ENCODE measurements around the gene ACAP3.

Gene ACAP3

GRCh38 chr1:1313500-1314236 is 5.9 kb upstream of the ACAP3 start:
- no peak for DNase-seq

GRCh38 chr1:1312450-1313314 is 5.0 kb upstream of the ACAP3 start:
- no peak for DNase-seq

GRCh38 chr1:1311107-1312104 is 3.7 kb upstream of the ACAP3 start:
- no peak for DNase-seq

- DNase-seq: no peak
These were observed 2.8 kb upstream of the ACAP3 start for GRCh38 chr1:1310476-1311053.

DNA sequence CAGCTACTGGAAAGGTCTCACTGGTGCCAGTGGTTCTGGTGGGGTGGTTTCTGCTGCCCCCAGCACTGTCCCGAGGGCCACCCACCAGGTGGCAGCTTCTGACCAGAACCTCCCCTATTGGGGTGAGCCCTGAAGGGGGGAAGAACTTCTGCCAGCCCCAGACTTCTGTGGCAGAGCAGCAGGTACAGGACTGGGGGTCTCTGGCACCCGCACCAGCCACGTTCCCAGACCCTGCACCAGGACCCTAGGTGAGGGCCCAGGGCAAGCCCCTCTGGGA is 2.3 kb upstream of the ACAP3 start:
- DNase-seq: no peak

DNA sequence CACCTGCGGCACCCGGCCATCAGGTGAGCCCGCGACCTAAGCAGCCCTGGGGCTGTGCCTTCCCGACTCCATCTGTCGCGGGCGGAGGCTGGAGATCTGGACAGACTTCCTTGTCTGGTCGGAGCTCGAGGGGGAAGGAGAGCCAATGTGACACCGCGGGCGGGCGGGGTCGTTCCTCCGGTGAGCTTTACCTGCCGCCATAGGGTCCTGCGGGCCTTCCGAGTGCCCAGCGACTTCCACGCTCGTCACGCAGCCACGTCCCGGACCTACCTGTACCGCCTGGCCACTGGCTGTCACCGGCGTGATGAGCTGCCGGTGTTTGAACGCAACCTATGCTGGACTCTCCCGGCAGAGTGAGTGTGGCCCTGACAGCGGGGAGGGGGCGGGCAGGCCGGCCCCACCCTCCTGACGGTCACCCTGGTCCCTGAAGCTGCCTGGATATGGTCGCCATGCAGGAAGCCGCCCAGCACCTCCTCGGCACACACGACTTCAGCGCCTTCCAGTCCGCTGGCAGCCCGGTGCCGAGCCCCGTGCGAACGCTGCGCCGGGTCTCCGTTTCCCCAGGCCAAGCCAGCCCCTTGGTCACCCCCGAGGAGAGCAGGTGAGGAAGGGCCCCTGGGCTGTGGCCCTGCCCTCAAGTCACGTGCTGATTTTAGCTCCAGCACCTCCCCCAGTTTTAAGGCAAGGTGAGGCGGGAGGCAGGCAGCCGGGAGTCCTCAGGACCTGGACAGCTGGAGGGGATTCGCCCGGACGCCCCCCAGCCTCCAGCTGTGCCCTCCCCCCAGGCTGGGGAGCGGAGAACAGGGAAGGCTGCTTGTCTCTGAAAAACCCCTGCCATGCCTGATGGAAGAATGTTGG is 1.8 kb upstream of the ACAP3 start:
- no peak for DNase-seq

DNA sequence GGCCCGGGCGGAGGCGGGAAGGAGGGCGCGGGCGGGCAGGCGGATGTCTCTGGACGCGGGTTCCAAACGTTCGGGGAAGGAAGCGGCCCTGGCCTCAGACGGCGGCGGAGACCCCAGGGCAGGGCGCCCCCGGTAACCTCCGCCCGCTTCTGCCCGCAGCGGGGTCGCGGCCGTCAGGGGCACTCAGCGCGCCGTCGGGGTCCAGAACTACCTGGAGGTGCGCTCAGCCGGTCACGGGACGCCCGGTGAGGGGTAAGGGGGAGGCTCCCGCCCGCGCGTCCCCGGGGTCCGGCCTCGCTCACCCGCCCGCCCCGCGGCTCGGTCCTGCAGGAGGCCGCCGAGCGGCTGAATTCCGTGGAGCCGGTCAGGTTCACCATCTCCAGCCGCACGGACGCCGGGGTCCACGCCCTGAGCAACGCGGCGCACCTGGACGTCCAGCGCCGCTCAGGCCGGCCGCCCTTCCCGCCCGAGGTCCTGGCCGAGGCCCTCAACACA is 1.1 kb upstream of the ACAP3 start:
- no peak for DNase-seq

DNA sequence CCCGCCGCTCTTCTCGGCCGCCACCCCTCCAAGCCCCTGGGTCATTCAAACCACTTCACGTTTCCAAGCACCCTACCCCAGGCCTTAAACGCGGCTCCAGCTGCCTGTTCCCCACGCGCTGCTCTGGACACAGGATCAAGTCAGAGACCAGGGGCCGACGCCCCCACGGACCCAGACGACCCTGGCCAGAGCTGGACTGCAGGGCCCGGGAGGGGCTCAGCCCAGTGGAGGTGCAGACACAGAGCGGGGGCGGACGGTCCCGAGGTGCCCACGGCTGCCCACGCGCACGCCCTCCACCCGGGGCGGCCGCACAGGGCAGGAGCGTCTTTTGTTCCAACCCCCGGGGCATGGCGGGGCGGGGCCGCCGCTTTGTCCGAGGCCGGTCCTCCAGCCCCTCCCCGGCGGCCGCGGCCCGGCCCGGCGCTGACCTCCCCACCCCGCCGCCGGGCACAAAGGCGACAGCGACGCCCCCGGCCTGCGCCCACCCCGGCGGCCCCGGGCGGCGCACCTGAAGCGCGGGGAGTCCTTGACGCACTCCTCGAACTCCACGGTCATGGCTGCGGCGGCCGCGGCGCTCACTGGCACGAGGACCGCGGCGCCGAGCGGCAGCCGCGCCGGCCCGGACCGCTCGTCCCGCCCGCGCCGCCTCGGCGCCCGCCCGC is 338 bp downstream of the ACAP3 start:
- DNase-seq: no peak

DNA sequence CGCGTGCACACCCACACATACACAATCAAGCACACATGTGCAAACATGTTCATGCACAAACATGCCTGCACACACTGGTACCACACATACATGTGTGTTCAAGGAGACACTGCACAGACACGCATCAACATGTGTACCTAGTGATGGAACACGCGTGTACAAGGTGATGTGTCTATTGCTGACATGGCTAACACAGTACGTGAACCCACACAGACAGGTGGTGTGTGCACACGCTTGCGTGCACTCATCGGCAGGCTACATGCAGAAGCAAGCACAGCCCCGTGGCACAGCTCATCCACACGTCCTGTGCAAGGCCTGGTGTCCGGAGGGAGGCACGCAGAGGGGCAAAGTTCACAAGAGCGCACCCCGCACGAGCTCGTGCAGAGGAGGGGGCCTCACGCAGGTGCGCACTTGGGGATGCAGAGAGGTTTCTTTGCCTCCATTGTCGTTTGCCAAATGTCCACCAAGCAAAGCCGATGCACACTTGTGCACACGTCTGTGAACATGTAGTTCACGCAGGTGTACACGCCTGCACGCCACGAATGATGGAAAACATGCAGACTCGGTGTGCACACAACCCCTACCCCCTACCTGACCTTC is 969 bp downstream of the ACAP3 start:
- no peak for DNase-seq

DNA sequence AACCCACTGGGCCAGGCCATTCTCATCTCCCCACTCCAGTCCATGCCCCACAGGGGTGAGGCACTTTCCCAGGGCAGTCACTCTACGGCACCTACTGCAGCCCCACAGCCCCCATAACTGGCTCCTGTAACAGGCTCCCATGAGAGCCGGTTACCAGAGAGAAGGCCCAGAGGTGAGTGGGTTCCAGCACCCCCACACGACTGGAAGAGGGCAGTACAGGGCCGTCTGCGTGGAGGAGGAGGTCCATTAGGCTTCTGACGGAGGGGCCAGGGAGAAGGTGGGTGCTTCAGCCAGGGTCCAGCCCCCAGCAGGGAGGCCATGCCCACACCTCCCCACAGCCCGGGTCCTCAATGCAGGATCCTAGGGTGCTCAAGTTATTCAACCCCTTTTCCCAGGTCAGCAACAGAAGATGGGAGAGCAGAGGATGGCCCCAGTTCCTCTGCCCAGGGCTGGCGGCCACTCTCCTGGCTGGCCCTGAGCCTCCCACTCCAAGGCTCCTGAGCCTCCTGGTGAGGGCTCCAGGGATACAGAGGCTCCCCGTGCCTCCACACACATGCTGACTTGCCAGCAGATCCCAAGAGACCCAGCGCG is 1.6 kb downstream of the ACAP3 start:
- no peak for DNase-seq

DNA sequence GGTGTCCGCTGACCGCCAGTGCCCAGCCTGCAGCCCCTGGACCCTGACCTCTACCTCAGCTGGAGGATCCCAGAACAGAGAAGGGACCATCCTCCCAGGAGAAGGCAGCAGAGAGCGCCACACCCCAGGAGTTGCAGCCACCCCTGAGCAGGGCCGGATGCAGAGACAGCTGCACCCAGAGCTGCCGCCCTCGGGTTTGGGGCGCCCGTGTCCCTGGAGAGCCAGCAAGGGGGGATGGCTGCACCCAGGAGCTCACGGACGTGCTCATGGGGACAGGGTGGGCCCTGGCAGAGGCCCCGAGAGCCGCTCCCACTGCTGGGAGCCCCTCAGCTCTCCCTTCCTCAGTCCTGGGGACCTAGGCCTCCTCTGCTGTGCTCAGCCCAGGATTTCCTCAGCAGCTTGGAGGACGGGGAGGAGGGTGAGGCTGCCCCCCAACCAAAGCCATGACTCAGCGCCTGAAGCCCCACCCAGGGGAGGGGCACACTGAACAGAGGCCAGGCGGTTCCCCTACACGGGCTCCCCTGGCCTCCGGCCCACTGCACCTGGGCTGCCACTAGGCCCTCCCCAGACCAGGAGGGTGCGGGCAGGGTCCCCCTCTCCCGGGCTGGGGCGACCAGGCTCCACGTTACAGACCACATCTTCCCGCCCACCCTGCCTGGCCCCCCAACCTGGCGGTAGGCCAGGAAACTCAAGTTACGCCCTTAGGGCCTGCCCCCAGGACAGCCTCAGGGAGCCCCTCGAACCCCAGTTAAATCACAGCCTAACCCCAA is 2.2 kb downstream of the ACAP3 start:
- no peak for DNase-seq

GRCh38 chr1:1304331-1305299 is 3.1 kb downstream of the ACAP3 start:
- no peak for DNase-seq

GRCh38 chr1:1303736-1304135 is 4.0 kb downstream of the ACAP3 start:
- DNase-seq: no peak

DNA sequence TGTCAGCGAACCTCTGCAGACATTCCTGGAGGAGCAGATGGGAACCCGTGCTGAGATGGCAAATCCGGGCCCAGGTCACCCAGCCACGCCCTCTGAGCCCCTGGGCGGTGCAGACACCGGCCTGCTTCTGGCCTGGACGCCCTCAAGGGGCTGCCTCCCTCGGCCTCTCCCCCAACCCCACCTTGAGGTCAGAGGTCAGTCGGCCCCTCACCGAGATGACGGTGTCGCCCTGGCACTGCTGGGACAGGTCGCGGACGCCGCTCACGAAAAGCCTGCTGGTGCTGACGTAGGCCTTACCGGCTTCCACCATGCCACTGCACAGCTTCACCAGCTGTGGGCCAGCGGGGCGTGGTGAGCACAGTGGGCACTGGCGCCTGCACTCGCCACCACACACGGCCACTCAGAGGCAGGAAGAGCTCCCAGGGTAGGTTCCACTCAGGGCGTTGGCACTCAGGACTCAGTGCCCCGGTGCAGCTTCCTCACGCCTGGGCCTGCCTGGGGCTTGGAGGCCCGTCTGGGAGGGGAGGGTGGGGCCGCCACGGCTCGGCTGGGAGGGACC is 4.7 kb downstream of the ACAP3 start:
- no peak for DNase-seq

GRCh38 chr1:1302006-1302430 is 5.7 kb downstream of the ACAP3 start:
- no peak for DNase-seq

- DNase-seq: no peak
These were observed 7.4 kb downstream of the ACAP3 start for GRCh38 chr1:1300352-1300739.

GRCh38 chr1:1299686-1300351 is 7.9 kb downstream of the ACAP3 start:
- no peak for DNase-seq
